NCI-H1436 (cell line): ENCODE data around the gene ENKD1.
"Not testable (repeated sequence)": the region's sequence is repeated elsewhere in the genome, so short reads cannot be mapped to it uniquely, and the experiment has no call there.

Experiments
- DNase-seq: peaks from one replicate; lab custom pipeline; 2025; lab: John Stamatoyannopoulos, UW

ENKD1 gene, protein sequence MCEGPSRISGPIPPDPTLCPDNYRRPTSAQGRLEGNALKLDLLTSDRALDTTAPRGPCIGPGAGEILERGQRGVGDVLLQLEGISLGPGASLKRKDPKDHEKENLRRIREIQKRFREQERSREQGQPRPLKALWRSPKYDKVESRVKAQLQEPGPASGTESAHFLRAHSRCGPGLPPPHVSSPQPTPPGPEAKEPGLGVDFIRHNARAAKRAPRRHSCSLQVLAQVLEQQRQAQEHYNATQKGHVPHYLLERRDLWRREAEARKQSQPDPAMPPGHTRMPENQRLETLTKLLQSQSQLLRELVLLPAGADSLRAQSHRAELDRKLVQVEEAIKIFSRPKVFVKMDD

DNA sequence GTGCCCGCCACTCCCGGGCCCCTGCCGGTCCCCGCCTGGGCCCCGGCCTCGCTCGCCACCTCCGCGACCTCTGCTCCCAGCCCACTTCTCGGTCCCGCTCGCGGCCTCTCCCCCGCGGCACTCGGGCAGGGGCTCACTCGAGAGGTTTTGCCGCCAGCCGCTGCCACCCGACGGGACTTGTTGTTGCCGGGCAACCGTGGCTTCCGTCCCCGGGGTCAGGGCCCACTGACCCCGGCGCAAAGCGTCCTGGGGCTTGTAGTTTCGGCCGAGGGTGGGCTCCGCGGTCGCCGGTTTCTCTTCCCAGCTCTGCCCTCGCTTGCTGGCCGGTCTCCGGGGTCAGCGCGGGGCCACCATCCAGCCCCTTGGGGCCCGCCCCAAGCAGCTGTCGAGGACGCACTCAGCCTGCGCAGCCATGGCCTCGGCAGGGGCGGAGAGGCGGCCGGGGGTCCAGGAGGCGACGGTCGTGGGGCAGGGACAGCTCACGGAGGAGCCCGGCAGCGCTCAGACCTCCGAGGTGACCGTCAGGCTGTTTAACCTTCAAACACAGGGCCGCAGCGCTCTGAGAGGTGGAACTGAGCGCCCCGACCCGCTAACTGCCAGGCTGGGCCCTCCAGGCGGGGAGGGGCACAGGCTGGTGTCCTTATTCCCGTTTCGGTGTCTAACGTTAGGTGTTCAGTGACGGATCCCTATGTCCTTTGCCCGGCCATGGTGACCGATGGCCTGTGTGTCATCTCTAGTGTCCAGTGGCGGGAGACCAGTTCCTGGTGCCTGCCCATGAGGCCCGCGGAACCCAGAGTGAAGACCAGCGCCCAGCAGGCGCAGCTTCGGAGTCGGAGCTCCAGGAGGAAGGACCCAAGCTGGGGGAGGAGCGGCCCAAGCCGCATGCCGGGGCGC, at the start of gene ENKD1, which contains the start of gene C16orf86:
ENKD1 (minus strand) TSS at position 192 of the 894 bp plus-strand sequence. CDS start 308 bp downstream, outside the sequence.
C16orf86 (plus strand) TSS at position 256 of the 894 bp plus-strand sequence; CDS start at position 413, 157 bp downstream.
- peak; percentile 70 for DNase-seq

DNA sequence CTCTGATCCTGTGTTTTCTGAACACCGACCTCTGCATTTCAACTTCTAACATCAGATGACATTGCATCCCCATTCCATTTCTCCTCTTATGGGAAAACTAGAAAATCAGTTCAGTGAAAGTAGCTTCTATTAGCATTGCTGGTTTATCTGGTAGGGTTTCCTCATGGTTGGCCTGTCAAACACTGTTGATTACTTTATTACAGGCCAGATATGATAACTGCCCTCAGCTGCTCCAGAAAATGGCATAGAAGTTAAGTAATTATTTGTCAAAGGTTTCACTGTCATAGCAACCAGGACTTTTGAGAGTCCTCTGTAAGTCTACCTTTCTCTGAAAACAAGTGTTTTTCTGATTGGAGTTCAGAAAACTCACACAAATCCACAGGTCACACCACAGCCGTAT, 49.5 kb upstream of the ENKD1 start:
- DNase-seq = no peak

DNA sequence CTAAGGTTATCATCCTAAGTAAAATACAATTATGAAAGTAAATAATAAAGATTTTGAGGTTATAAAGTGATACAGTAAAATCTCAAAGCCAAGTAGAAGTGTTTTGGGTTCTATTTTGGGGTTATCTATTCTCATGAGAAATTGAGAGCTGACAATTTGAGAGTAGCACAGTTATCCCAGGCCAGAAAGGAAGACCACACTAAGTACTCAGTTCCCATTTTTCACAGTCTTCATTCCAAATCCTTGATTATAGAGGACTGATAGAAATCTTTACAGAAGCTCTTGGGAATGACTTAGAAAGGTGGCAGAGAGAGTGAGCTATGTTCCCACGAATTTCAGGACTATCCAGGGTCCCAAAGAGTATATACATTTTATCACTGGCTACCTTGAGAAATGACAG, 48.0 kb upstream of the ENKD1 start:
- DNase-seq = no peak

DNA sequence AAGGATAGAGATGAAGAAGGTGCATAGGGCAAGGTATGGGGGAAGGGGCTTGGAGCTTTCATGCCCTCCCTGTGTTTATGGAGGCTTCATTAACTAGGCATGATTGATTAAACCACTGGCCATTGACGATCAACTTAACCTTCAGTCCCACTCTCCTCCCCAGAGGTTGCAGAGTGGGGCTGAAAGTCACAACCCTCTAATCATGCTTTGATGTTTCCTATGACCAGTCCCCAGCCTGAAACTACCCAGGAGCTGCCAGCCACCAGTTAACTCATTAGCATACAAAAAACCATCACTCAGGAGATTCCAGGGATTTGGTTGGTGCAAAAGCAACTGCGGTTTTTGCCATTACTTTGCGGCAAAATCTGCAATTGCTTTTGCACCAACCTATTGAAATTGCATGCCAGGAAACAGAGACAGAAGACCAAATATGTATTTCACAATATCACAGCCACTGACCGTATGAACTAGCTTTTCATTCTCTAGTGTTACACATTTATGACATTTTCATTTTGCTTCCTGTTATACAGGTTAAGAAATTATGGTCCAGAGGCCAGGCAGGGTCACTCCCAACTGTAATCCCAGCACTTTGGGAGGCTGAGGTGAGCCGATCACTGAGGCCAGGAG, 47.2 kb upstream of the ENKD1 start:
- DNase-seq = no peak

DNA sequence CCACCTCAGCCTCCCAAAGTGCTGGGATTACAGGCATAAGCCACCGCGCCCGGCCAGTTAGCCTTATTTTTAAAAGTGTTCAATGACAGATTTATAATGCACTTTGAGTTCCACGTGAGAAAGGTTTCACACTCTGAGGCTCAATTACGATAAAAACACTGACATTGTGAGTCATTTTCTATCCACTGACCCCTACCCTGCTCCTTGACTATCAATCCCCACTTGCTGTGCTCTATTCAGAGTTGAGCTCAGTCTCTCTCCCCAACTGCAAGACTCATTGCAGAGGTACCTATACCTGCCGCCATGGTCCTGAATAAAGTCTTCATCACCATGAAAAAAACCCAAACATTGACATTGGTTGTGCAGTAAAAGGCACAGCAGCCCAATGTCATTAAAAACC, 44.1 kb upstream of the ENKD1 start:
- DNase-seq = no peak

DNA sequence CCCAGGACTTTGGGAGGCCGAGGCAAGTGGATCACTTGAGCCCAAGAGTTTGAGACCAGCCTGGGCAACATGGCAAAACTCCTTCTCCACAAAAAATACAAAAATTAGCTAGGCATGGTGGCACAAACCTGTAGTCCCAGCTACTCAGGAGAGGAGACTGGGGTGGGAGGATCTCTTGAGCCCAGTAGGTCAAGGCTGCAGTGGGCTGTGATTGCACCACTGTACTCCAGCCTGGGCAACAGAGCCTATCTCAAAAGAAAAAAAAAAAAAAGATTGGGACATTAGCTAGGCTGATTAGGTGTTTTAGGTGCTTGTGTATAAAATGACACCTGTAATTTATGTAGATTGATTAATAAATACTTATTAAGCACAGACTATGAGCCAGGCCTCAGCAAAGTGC, 42.5 kb upstream of the ENKD1 start:
- DNase-seq = no peak

DNA sequence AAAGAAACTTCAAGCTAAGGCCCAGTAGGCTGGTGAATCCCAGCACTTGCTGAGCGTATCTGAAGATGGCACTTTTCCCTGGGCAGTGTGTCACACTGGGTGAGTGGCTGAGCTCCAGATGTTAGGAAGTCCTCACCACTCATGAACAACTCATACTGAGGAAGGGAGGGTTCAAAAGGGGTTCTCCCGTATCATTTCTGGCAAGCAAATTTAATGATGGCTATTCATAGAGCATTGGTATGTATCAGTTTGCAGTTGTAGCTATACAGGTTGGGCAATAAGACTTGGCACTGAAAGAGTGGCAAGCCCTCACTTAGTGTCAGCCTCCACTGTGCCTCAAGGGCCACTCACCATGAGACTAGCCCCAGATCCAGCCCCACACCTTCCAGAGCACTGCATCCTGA, 41.8 kb upstream of the ENKD1 start:
- no peak for DNase-seq

DNA sequence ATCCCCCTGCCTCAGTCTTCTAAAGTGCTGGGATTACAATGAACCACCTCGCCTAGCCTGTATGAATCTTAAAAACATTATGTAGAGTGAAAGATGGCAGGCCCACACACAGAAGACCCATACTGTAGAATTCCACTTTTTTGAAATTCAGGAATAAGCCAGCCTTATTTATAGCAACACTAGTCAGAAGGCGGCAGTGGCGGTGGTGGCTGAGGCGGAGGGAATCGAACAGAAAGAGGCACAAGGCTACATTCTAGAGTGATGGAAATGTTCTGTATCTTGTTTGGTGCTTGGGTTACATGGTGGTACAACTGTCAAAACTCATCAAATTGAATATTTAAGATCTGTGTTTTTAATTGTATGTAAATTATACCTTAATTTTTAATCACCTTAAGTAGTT, 41.2 kb upstream of the ENKD1 start:
- DNase-seq = no peak

DNA sequence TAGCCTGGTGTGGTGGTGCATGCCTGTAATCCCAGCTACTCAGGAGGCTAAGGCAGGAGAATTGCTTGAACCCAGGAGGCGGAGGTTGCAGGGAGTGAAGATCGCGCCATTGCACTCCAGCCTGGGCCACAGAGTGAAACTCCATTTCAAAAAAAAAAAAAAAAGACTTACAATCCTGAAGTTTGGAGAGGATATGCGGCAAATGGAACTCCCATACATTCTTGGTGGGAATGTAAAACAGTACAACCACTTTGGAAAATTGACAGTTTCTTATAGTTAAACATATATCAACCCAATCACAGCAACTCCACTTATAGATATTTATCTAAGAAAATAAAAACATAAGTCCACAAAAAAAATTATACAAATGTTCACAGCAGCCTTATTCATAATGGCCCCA, 40.7 kb upstream of the ENKD1 start:
- no peak for DNase-seq

DNA sequence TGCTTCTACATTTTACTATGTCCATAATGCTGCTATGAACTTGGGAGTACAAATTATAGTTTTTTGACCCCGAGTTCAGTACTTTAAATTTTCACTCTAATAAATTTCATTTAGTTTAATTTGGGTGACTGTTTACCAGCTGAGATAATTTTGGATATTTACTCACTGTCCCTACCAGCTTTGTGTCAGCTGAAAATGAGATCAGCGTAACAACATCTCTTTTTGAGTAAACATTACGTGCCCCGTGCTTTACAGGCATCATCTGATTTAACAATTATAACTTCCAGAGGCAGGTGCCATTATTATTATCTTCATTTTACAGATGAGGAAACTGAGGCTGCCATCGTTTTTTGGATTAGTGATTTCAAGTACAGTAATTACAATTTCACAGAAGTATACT, 37.6 kb upstream of the ENKD1 start:
- DNase-seq = no peak

DNA sequence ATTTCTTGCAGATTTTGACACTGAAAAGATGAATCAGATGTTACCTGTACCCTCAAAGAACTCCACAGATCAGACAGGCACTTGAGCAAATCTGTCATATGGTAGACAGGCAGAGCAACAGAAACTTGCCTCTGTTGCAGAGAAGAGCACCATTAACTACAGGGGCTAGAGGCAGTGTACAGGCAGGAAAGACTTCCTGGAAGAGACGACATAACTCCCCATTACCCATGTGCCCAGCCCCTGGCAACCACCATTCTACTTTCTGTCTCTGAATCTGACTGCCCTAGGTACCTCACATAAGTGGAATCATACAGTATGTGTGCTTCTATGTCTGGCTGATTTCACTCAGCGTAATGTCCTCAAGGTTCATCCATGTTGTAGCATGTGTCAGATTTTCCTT, 37.1 kb upstream of the ENKD1 start:
- DNase-seq = no peak

DNA sequence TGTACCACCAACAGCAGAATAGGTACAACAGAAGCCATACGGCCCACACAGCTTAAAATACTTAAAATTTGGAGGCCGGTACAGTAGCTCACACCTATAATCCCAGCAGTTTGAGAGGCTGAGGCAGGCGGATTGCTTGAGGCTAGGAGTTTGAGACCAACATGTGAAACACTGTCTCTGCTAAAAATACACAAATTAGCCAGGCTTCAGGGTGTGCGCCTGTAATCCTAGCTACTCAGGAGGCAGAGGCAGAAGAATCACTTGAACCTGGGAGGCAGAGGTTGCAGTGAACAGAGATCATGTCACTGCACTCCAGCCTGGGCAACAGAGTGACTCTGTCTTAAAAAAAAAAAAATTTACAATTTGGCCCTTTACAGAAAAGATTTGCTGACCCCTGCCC, 35.6 kb upstream of the ENKD1 start:
- no peak for DNase-seq

DNA sequence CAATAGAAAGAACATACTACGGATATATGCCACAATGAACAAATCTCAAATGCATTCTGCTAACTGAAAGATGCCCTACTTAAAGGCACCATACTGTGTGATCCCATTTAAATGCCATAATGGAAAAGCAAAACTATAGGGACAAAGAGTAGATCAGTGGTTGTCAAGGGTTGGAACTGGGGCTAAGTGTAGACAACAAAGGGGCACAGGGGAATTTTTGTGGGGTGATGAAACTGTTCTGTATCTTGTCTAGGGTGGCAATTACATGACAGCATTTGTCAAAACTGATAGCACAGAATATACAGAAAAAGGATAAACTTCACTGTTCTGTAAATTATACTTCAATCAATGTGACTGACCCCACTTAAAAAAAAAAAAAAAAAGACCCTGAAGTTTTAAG, 34.9 kb upstream of the ENKD1 start:
- DNase-seq = no peak

DNA sequence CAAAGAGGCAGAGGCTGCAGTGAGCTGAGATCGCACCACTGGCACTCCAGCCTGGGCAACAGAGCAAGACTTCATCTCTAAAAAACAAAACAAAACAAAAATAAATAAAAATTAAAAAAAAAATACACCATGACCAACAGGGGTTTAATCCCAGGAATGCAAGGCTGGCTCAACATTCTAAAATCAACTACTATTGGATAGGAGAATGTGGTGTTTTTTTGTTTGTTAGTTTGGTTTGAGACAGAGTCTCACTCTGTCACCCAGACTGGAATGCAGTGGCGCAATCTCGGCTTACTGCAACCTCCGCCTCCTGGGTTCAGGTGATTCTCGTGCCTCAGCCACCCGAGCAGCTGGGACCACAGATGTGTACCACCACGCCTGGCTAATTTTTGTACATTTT, 32.7 kb upstream of the ENKD1 start:
- DNase-seq = no peak

DNA sequence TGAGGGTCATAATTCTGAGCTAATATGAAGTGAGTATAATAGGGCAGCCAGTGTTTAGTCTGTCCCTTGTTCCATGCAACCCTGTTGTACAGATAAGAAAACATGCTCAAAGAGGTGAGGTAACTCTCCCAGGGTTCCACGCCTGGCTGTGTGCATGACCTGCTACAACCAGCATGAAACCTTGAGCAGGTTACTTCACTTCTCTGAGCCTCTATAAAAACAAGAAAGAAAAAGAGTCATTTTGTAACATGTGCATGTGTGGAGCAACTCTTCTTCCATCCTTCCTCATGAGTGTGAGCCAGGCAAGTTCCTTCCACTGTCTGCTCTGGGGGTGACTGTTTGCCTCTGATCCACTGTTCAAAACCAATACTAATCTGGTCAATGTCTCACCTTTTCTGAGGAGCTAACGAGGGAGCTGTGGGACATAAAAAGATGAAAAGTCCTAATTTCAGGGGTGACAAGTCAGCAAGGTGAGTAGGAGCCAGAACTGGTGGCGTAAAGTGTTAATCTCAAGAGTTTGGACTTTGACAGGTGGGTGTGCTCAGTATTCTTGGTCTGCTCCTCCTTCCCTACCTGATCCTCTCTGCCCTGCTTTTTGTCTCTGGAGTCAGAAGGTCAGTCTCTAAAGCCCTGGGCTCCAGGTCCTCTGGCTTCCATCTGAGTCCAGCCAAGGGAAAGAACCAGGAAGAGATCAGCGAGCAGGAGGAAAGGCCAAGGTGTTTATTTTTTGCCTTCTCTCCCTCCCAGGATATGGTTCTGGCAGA, 31.1 kb upstream of the ENKD1 start:
- DNase-seq = no peak

DNA sequence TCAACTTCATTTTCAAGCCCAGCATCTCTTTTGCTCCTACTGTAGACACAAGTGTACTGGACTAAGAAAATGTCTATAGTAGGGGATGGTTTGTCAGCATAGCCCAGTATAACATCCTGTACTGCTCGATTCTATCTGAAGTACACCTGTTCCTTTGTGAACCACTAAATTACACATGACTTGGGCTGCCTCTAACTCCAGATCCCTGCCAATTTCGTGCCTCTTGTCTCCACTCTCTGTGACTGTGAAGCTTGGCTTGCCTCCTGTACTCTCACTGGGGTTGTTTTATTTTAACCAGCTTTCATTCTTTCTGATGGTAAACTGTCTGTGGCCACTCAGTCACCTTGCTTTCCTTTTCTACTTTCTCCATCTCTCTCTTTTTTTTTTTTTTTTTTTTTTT, 28.1 kb upstream of the ENKD1 start:
- DNase-seq = no peak

DNA sequence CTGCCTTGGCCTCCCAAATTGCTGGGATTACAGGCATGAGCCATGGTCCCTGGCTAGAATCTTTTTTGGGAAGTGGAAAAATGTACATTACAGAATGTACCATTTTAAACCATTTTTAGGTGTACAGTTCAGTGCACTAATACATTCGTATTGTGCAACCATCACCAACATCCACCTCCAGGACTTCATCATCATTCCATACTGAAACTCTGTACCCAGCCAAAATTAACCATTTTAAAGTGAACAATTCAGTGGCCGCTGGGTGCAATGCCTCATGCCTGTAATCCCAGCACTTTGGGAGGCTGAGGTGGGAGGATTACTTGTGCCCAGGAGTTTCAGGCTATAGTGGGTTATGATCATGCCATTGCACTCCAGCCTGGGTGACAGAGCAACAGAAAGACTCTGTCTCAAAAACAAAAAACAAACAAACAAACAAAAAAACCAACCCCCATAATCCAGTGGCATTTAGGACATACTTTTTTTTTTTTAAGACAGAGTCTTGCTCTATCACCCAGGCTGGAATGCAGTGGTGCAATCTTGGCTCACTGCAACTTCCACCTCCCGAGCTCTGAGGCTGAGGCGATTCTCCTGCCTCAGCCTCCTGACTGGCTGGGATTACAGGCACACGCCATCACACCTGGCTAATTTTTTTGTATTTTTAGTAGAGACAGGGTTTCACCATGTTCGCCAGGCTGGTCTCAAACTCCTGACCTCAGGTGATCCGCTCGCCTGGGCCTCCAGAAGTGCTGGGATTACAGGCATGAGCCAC, 27.2 kb upstream of the ENKD1 start:
- not testable (repeated sequence) for DNase-seq

DNA sequence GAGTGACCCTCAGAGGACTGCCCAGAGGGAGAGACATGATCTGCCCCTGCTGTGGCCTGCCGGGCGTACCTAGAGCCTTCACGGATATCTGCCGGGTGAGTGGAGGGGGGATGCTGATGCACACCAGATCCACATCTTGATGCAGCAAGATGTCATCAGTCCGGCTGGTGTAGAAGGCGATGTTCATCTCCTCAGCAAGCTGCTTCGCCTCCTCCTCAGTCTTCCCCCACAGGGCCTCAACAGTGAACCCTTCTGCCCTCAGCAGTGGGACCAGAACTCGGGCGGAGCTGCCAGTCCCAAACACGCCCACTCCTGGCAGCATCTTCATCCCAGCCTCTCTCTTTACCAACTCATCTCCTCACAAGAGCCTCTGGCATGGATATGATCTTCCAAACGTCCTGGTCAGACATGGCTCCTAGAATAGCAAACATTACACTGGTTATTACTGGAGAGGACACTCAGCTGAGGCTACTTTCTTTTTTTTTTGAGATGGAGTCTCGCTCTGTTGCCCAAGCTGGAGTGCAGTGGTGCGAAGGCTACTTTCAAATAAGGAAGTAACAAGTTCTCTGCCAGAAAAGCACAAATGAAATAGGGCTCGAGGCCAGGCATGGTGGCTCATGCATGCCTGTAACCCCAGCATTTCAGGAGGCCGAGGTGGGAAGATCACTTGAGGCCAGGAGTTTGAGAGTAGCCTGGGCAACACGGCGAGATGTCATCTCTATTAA, 19.0 kb upstream of the ENKD1 start:
- no peak for DNase-seq

DNA sequence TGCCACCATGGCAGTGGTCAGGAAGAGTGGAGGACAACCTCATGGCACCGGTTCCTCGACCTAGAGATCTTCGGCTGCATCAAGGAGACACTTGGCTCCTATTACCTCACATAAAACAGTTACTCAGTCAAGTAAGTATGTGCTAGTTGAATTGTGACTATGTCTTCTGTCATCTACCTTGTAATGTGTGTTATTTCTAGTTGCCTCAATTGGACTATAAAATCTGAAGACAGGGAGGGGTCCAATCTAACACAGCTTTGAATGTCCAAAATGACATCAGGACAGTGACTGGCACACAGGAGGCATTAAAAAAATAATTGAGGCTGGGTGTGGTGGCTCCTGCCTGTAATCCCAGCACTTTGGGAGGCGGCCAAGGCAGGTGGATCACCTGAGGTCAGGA, 17.2 kb upstream of the ENKD1 start:
- DNase-seq = no peak
